Endothelial cell of umbilical vein (primary cell): ENCODE results near the gene TRIP13. TPM values are rescaled to one million over a fixed set of nuclear protein-coding genes. Genes with fewer than 3 reads are reported as not detected.

Experiments
- BruUV-seq: library from RNA; stranded (reverse); fragments of 400-500 nt; replicated peaks from 2 replicates; lab custom pipeline; 2021; lab: Mats Ljungman, UMichigan
- CTCF ChIA-PET: fragments of 300-600, 350-600 bp; sonication (Branson Sonifier 250); formaldehyde crosslinking; loops from one replicate; lab custom pipeline; 2021; ENCODE audit warnings: antibody characterized with exemption, inconsistent platforms; lab: Charles Lee
- POLR2A ChIA-PET: fragments of 300-600, 350-600 bp; sonication (Branson Sonifier 250); formaldehyde crosslinking; loops from one replicate; lab custom pipeline; 2021; ENCODE audit warnings: antibody characterized with exemption, inconsistent platforms; lab: Charles Lee
- DNase-seq: peaks from one replicate; pipeline ENCODE4 v3.0.0-alpha.2; 2011; ENCODE audit warnings: low read depth, low spot score
- FAIRE-seq: peaks from 2 replicates; lab custom pipeline; 2011; peaks lifted over from hg19 to GRCh38; lab: Jason Lieb, UNC
- H2AFZ ChIP-seq: 2 replicates; pipeline ENCODE4 v1.6.0; 2012; ENCODE audit warnings: low read depth, low read length, control low read depth, inconsistent platforms
- H3K27ac ChIP-seq: 2 replicates; pipeline ENCODE4 v1.5.1; 2011; ENCODE audit warnings: low read depth, mild to moderate bottlenecking, control low read depth, low read length, moderate library complexity; ENCODE audit not compliant: insufficient read depth
- H3K27me3 ChIP-seq, 2 experiments: 2 replicates each; pipeline versions ENCODE4 v1.6.0 to v1.6.1; 2011; ENCODE audit warnings: low read length in 2 of 2, mixed read lengths in 1 of 2; ENCODE audit not compliant: control insufficient read depth in 2 of 2, insufficient read depth in 2 of 2
- H3K36me3 ChIP-seq, 2 experiments: 2 replicates in 1 of 2; 3 replicates in 1 of 2; pipeline ENCODE4 v1.5.1; 2011; ENCODE audit warnings: low read length in 2 of 2, mild to moderate bottlenecking in 1 of 2, moderate library complexity in 1 of 2; ENCODE audit not compliant: control insufficient read depth in 2 of 2, insufficient read depth in 2 of 2; ENCODE audit errors: extremely low read depth in 1 of 2
- H3K4me1 ChIP-seq: 3 replicates; pipeline ENCODE4 v1.5.1; 2011; ENCODE audit warnings: mild to moderate bottlenecking, low read length; ENCODE audit not compliant: control insufficient read depth, insufficient read depth; ENCODE audit errors: extremely low read depth
- H3K4me2 ChIP-seq: 2 replicates; pipeline ENCODE4 v1.6.1; 2011; ENCODE audit warnings: low read length, control low read depth, mixed read lengths; ENCODE audit not compliant: insufficient read depth
- H3K4me3 ChIP-seq, 3 experiments: fragments of 200-600 bp in 1 of 3; sonication (generic), shearing (Covaris generic) in 1 of 3; replicated peaks in 1 of 3; 2 replicates each; pipeline ENCODE4 v1.5.1; 2011 to 2016; ENCODE audit warnings: control low read depth in 3 of 3, low read length in 3 of 3, mild to moderate bottlenecking in 2 of 3, inconsistent platforms in 1 of 3, low read depth in 1 of 3, moderate library complexity in 1 of 3; ENCODE audit not compliant: insufficient read depth in 1 of 3
- H3K79me2 ChIP-seq: 2 replicates; pipeline ENCODE4 v1.6.0; 2012; ENCODE audit warnings: low read length, inconsistent platforms; ENCODE audit not compliant: control insufficient read depth, insufficient read depth
- H3K9ac ChIP-seq: replicated peaks from 2 replicates; pipeline ENCODE3; 2011; ENCODE audit warnings: low read length, control low read depth; ENCODE audit not compliant: insufficient read depth; ENCODE audit errors: extremely low read depth
- H3K9me1 ChIP-seq: replicated peaks from 3 replicates; pipeline ENCODE4 v1.6.0; 2011; ENCODE audit warnings: mild to moderate bottlenecking, low read length; ENCODE audit not compliant: control insufficient read depth, insufficient read depth; ENCODE audit errors: extremely low read depth
- H3K9me3 ChIP-seq: replicated peaks from 2 replicates; pipeline ENCODE4 v1.5.1; 2012; ENCODE audit warnings: low read length, inconsistent platforms; ENCODE audit not compliant: control insufficient read depth, insufficient read depth
- H4K20me1 ChIP-seq: replicated peaks from 2 replicates; pipeline ENCODE3; 2011; ENCODE audit warnings: mild to moderate bottlenecking, low read length; ENCODE audit not compliant: control insufficient read depth, insufficient read depth; ENCODE audit errors: extremely low read depth
- EZH2 ChIP-seq: IDR thresholded peaks from 2 replicates; pipeline ENCODE4 v1.6.1; 2012; ENCODE audit warnings: borderline replicate concordance, low read depth, mild to moderate bottlenecking, moderate library complexity, low read length, inconsistent platforms; ENCODE audit not compliant: severe bottlenecking
- FOS ChIP-seq: IDR thresholded peaks from 2 replicates; pipeline ENCODE4 v1.6.1; 2011; ENCODE audit warnings: mild to moderate bottlenecking, low read length, moderate library complexity, borderline replicate concordance; ENCODE audit not compliant: insufficient read depth
- GATA2 ChIP-seq: IDR thresholded peaks from 2 replicates; pipeline ENCODE4 v1.7.0; 2011; ENCODE audit warnings: low read depth, mild to moderate bottlenecking, moderate library complexity, mixed read lengths, low read length; ENCODE audit not compliant: insufficient read length, insufficient read depth
- MYC ChIP-seq: IDR thresholded peaks from one replicate; pipeline ENCODE4 v1.6.1; 2011; ENCODE audit warnings: mild to moderate bottlenecking, low read depth, low read length
- POLR2A ChIP-seq: IDR thresholded peaks from 2 replicates; pipeline ENCODE4 v1.6.1; 2012; ENCODE audit warnings: low read depth, mild to moderate bottlenecking, control low read depth, low read length
- POLR2AphosphoS5 ChIP-seq: IDR thresholded peaks from 2 replicates; pipeline ENCODE4 v1.6.1; 2012; ENCODE audit warnings: low read depth, mild to moderate bottlenecking, control low read depth, low read length, moderate library complexity; ENCODE audit not compliant: insufficient read depth
- dilution Hi-C: fragments of 300-500 bp; cut with MboI; formaldehyde crosslinking; loops from one replicate; pipeline ENCODE4 v1.15.0; 2019; ENCODE audit warnings: low sequenced_read_pairs; ENCODE audit not compliant: extremely low pct_ligation_motif_present
- intact Hi-C: fragments of 100-400 bp; cut with micrococcal nuclease; formaldehyde crosslinking; loops from one replicate; pipeline ENCODE4 v1.10.0; 2022
- polyA plus RNA-seq, 4 experiments: library from polyadenylated mRNA; depleted of rRNA in 3 of 4; stranded (reverse) in 3 of 4; unstranded in 1 of 4; fragments of >200 nt; gene quantifications; 2 replicates each; pipeline versions ENCODE4 v1.2.1 to v1.2.3, GENCODE V29; 2011 to 2012; ENCODE audit warnings: missing spikeins in 1 of 4
- total RNA-seq: library from RNA; stranded (reverse); gene quantifications from 2 replicates; pipeline ENCODE4 v1.2.3, GENCODE V29; 2021
- TF ChIP-seq, protein P1 (sequence below): IDR thresholded peaks from 2 replicates; pipeline ENCODE4 v1.6.1; 2011; ENCODE audit not compliant: insufficient read depth, insufficient read length
- TF ChIP-seq, protein P2 (sequence below), 2 donors: IDR thresholded peaks; 1 replicate in 1 of 2; 2 replicates in 1 of 2; pipeline ENCODE4 v1.5.1; 2011; ENCODE audit warnings: low read length in 2 of 2, mild to moderate bottlenecking in 2 of 2, moderate library complexity in 2 of 2, control low read depth in 1 of 2, inconsistent platforms in 1 of 2, low read depth in 1 of 2; ENCODE audit not compliant: insufficient read depth in 1 of 2; ENCODE audit errors: extremely low read depth in 1 of 2

Gene TRIP13
- total and polyA plus RNA-seq, 2 donors (not counting 3 experiments of a cell fraction or from before 2014, with no cell fraction given), result 17.4 to 39.0 TPM

DNA sequence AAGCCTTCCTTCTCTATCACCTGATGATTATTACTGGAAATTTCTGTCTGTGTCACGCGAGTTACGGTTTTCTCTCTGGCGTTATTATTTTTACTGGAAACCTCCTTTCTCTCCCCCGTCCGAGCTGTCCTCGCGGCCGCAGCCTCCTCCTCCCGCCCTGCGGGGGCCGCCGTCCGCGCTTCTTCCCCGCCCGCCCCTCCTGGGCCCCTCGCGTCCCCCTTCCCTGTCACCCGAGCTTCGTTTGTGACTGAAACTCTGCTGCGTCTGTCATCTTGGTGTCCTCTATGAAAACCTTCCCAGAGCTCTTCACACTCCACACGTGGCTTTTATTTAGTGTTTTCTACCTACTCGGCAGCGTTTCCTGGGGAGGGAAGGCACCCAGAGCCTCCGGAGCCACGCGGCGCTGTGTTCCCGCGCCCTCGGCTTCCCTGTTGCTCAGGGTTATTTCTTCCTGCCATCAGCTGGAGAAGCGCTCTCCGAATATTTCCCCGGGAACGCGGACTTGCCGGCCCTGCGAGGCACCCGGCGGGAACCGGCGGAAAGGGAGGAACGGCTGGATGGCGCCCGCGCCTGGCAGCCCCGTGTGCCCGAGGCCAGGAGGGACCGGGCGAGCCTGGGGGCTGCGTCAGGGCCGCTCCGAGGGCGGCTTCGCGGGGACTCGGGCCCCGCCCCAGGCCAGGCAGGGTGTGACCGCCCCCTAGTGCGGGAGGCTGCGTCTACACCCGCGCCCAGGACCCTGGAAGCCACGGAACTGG lies 33.9 kb downstream of the TRIP13 start:
- Histone ChIP-seq H3K27ac (no peak overlapping the region), H3K36me3 (no peaks in the 10 kb centered on the region), H3K9ac (peak overlapping the region; percentile 17), H3K4me3 (peak overlapping the region; percentile 16 to 55 (median 30)), H3K9me1 (no peaks in the 10 kb centered on the region), H3K9me3 (no peaks in the 10 kb centered on the region), H2AFZ (peak overlapping the region; percentile 82), H3K27me3 (peaks cover 2 to 10% of the 10 kb centered on the region in 2 experiments), H3K79me2 (no peaks in the 10 kb centered on the region), H3K4me2 (peak overlapping the region; percentile 77), H4K20me1 (no peaks in the 10 kb centered on the region), H3K4me1 (peaks cover 4% of the 10 kb centered on the region)
- ChIA-PET CTCF (interaction anchor here (1.0 to 1.7 kb wide), 5 partner anchors 22 to 259 kb away, joined by 3 to 7 read pairs (median 3); no protein-coding TSS in a partner anchor), POLR2A (no interaction called here)
- intact Hi-C loops (no loop called here), dilution Hi-C loops (no loop called here)
- DNase-seq, result peak; percentile 38
- BruUV-seq, result no TSS peak
- FAIRE-seq, result peak; percentile 24
- no peak for TF ChIP-seq POLR2A
- no peak for TF ChIP-seq POLR2AphosphoS5
- no peak for TF ChIP-seq MYC
- peak; percentile 56 for TF ChIP-seq EZH2
- TF ChIP-seq FOS, result no peak
- TF ChIP-seq, protein P1, sequence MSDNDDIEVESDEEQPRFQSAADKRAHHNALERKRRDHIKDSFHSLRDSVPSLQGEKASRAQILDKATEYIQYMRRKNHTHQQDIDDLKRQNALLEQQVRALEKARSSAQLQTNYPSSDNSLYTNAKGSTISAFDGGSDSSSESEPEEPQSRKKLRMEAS, result no peak
- TF ChIP-seq GATA2, result no peak
- TF ChIP-seq, protein P2, sequence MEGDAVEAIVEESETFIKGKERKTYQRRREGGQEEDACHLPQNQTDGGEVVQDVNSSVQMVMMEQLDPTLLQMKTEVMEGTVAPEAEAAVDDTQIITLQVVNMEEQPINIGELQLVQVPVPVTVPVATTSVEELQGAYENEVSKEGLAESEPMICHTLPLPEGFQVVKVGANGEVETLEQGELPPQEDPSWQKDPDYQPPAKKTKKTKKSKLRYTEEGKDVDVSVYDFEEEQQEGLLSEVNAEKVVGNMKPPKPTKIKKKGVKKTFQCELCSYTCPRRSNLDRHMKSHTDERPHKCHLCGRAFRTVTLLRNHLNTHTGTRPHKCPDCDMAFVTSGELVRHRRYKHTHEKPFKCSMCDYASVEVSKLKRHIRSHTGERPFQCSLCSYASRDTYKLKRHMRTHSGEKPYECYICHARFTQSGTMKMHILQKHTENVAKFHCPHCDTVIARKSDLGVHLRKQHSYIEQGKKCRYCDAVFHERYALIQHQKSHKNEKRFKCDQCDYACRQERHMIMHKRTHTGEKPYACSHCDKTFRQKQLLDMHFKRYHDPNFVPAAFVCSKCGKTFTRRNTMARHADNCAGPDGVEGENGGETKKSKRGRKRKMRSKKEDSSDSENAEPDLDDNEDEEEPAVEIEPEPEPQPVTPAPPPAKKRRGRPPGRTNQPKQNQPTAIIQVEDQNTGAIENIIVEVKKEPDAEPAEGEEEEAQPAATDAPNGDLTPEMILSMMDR (IDR thresholded peaks at IDR 0.05; ENCODE audit: extremely low read depth in 1 of 2, insufficient read depth in 1 of 2, low read depth in 1 of 2, low read length in 2 of 2), result peak; percentile 43 to 72
